Esophagus muscularis mucosa (tissue), 4 donors: ENCODE results near the gene HOMER2. TPM values are rescaled to one million over a fixed set of nuclear protein-coding genes. Genes with fewer than 3 reads are reported as not detected.
"Not testable (repeated sequence)": the region's sequence is repeated elsewhere in the genome, so short reads cannot be mapped to it uniquely, and the experiment has no call there.

Source experiments
- DNase-seq: peaks from one replicate; pipeline ENCODE4 v3.0.0-alpha.2; 2017; ENCODE audit errors: extremely low spot score
- H3K27ac ChIP-seq, 4 donors: fragments of 200-600 bp; sonication (generic); replicated peaks in 1 of 4; 1 replicate in 3 of 4; 2 replicates in 1 of 4; pipeline ENCODE4 v1.5.1; 2016 to 2019; ENCODE audit warnings: mild to moderate bottlenecking in 1 of 4
- H3K27me3 ChIP-seq, 4 donors: fragments of 200-600 bp; sonication (generic); one replicate each; pipeline versions ENCODE4 v1.5.1 to v1.6.0; 2016 to 2019
- H3K36me3 ChIP-seq, 4 donors: fragments of 200-600 bp; sonication (generic); one replicate each; pipeline ENCODE4 v1.5.1; 2016 to 2019
- H3K4me1 ChIP-seq, 4 donors: fragments of 200-600 bp; sonication (generic); one replicate each; pipeline ENCODE4 v1.5.1; 2016 to 2019
- H3K4me3 ChIP-seq, 4 donors: fragments of 200-600 bp; sonication (generic); 1 replicate in 2 of 4; 2 replicates in 2 of 4; pipeline ENCODE4 v1.5.1; 2016 to 2019; ENCODE audit warnings: mild to moderate bottlenecking in 4 of 4, moderate library complexity in 1 of 4
- H3K9me3 ChIP-seq, 4 donors: fragments of 200-600 bp; sonication (generic); 1 replicate in 3 of 4; 2 replicates in 1 of 4; pipeline ENCODE4 v1.5.1; 2016 to 2019
- EP300 ChIP-seq: sonication (generic); formaldehyde crosslinking; IDR thresholded peaks from one replicate; pipeline ENCODE4 v1.6.1; 2017; ENCODE audit warnings: antibody characterized with exemption
- POLR2A ChIP-seq: fragments of 450-650 bp; IDR thresholded peaks from one replicate; pipeline ENCODE4 v1.6.1; 2017; ENCODE audit warnings: antibody characterized with exemption, moderate library complexity, mild to moderate bottlenecking, low read depth
- POLR2AphosphoS5 ChIP-seq, 2 donors: sonication (generic); formaldehyde crosslinking; IDR thresholded peaks; one replicate each; pipeline ENCODE4 v1.6.1; 2017; ENCODE audit warnings: antibody characterized with exemption in 2 of 2
- WGBS: methylation state at CpG from one replicate; pipeline ENCODE4 v1.1.5; 2018; 5-methylcytosine and 5-hydroxymethylcytosine counted together
- intact Hi-C: fragments of 100-400 bp; cut with DNase I; formaldehyde crosslinking; loops from one replicate; pipeline ENCODE4 v1.15.1; 2023
- total RNA-seq, 4 donors: library from RNA; depleted of rRNA; stranded (reverse); fragments of >200 nt; gene quantifications; one replicate each; pipeline versions ENCODE4 v1.1.0 to v1.2.1, GENCODE V29; 2016
- TF ChIP-seq, protein P1 (sequence below), 3 experiments: fragments of 200-600 bp in 2 of 3; fragments of 450-650 bp in 1 of 3; sonication (generic) in 2 of 3; IDR thresholded peaks; one replicate each; pipeline ENCODE4 v1.5.1; 2017 to 2019; ENCODE audit warnings: antibody characterized with exemption in 3 of 3, mild to moderate bottlenecking in 2 of 3, moderate library complexity in 1 of 3

Gene HOMER2
- total RNA-seq, 4 donors from 2014 or later, result 13.3 to 54.8 (median 25.8) TPM

DNA sequence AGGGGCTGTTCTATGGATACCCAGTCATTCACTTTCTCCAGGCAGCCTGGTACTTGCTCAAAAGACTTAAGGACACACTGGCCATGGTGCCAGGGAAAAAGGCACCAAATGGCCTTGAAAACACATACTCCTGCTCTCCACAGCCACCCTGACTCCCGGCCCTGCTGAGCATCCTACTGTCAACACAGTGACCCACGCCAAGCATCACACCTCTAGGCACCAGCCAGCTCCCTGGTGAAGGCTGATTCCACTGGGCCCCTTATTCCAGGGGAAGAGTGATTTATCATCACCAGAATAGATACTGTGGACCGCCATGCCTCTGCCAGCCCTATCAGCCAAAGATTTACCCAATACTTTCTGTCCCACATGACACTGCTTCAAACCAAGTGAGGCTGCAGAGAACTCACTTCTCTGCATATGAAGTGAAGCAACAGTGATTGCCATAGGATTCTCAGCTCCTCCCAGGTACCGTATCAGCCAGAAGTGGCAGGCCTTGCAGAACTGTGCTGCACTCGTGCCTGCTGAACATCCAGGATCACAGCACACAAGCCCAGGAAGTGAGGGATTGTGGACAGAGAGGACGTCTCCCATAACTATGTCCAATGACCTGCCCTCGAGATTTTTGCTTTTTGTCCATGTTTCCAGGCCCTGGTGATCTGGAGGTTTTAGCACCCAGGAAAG, 79.4 kb downstream of the HOMER2 start:
- TF ChIP-seq POLR2AphosphoS5 (IDR thresholded peaks at IDR 0.05), result no peak
- TF ChIP-seq, protein P1, sequence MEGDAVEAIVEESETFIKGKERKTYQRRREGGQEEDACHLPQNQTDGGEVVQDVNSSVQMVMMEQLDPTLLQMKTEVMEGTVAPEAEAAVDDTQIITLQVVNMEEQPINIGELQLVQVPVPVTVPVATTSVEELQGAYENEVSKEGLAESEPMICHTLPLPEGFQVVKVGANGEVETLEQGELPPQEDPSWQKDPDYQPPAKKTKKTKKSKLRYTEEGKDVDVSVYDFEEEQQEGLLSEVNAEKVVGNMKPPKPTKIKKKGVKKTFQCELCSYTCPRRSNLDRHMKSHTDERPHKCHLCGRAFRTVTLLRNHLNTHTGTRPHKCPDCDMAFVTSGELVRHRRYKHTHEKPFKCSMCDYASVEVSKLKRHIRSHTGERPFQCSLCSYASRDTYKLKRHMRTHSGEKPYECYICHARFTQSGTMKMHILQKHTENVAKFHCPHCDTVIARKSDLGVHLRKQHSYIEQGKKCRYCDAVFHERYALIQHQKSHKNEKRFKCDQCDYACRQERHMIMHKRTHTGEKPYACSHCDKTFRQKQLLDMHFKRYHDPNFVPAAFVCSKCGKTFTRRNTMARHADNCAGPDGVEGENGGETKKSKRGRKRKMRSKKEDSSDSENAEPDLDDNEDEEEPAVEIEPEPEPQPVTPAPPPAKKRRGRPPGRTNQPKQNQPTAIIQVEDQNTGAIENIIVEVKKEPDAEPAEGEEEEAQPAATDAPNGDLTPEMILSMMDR (IDR thresholded peaks at IDR 0.05), result no peak
- no peak for TF ChIP-seq EP300
- TF ChIP-seq POLR2A, result no peak
- no peak for DNase-seq
- 80% methylated on average over 7 of the region's 7 CpGs for WGBS
- Histone ChIP-seq H3K27me3 (no peaks in the 10 kb centered on the region), H3K9me3 (no peaks in the 10 kb centered on the region), H3K4me3 (no peak overlapping the region), H3K27ac (no peak overlapping the region), H3K36me3 (peaks cover 0 to 30% (median 10%) of the 10 kb centered on the region in 4 donors), H3K4me1 (no peaks in the 10 kb centered on the region)
- intact Hi-C loops, result no loop called here

DNA sequence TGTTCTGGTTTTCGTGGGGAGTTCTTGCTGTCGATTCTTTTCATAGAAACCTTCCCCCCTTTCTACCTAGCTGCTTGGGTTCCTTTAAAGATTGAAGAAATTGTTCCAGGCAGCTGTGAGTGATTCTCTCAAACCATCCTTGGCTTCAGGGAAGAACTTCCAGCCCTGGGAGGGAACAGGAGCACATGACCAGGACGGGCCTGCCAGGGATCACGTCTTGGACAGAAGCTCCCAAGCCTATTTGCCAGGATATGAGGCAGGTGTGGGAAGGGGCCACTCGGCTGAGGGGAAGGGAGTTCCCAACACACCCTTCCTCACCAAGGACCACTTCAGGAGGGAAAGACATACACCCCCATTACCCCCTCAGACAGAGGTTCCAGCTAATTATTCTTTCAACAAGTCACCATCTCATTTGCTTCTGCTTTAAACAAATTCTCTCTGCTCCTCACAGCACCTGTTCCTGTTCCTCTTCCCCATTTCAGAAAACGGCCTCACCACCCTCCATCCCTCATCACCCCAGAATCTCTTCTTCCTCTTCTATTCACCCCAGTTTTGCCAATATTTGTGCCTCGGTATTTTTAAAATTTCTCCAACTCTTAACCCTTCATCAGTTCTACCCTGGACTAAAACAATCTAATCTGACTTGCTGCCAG, 80.6 kb downstream of the HOMER2 start:
- 75% methylated on average over 7 of the region's 7 CpGs for WGBS
- Histone ChIP-seq H3K27ac (no peak overlapping the region), H3K36me3 (peaks cover 0 to 30% (median 10%) of the 10 kb centered on the region in 4 donors), H3K4me1 (no peaks in the 10 kb centered on the region), H3K4me3 (no peak overlapping the region), H3K27me3 (no peaks in the 10 kb centered on the region), H3K9me3 (no peaks in the 10 kb centered on the region)
- no peak for DNase-seq
- TF ChIP-seq, protein P1 (IDR thresholded peaks at IDR 0.05), result no peak
- no peak for TF ChIP-seq POLR2AphosphoS5 (IDR thresholded peaks at IDR 0.05)
- TF ChIP-seq EP300, result no peak
- TF ChIP-seq POLR2A, result no peak
- intact Hi-C loops, result no loop called here

DNA sequence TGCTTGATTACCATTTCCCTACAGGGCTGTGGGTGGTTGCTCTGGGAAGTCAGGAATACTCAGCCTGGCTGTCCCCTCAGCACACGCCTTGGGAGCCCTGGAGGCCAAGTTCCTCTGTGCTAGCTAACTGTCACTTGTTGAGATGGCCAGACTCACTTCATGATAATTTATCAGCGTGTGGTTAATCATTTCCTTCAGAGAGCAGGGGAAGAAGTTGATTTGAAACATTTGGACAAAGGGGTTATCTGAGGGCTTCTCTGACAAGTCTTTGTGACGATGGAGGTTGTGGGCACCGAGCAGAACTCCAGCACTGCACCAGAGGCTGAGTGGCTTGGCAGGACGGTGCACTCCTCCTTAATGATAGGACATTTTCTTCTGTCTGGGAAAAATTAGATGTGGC, 81.2 kb downstream of the HOMER2 start:
- no peak for DNase-seq
- H3K4me1 ChIP-seq, result no peaks in the 10 kb centered on the region
- no peaks in the 10 kb centered on the region for H3K27me3 ChIP-seq
- no peak overlapping the region for H3K27ac ChIP-seq
- H3K36me3 ChIP-seq, result peaks cover 0 to 30% (median 10%) of the 10 kb centered on the region in 4 donors
- H3K4me3 ChIP-seq, result no peak overlapping the region
- TF ChIP-seq, protein P1 (IDR thresholded peaks at IDR 0.05), result no peak
- TF ChIP-seq POLR2A (no peak), EP300 (no peak), POLR2AphosphoS5 (IDR thresholded peaks at IDR 0.05) (no peak)
- 78% methylated on average over 5 of the region's 5 CpGs for WGBS
- intact Hi-C loops, result no loop called here
- H3K9me3 ChIP-seq, result no peaks in the 10 kb centered on the region

DNA sequence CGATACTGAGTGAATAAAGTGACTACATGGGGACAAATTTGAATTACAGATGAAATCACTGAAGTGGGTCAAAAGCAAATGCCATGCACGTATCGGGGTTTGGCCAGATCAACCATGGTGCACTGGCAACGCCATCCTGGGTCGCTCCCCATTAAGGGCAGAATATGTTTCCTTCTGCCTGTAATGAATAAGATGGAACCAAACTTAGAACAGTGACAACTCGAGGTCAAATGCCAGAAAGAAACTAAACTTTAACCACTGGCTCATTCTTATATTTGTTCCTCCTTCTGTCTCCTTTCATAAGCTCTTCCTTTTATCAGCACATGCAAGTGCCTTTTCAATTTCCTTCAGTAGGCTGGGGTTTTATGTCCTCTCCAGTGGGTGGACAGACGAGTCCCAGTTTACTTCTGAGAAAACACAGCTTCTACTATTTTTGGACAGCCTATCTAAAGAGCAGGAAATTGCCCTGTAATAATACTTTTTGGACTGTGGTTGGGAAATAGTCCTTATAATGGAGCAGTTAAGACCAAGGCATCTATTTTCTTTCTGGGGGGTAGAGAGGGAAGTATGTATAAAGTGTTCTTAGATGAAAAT, 81.7 kb downstream of the HOMER2 start:
- Histone ChIP-seq H3K4me3 (no peak overlapping the region), H3K9me3 (no peaks in the 10 kb centered on the region), H3K36me3 (peaks cover 0 to 30% (median 10%) of the 10 kb centered on the region in 4 donors), H3K27me3 (no peaks in the 10 kb centered on the region), H3K4me1 (no peaks in the 10 kb centered on the region), H3K27ac (no peak overlapping the region)
- intact Hi-C loops, result no loop called here
- WGBS, result 67% methylated on average over 7 of the region's 7 CpGs
- no peak for TF ChIP-seq EP300
- no peak for TF ChIP-seq POLR2AphosphoS5 (IDR thresholded peaks at IDR 0.05)
- TF ChIP-seq POLR2A, result no peak
- DNase-seq, result no peak

DNA sequence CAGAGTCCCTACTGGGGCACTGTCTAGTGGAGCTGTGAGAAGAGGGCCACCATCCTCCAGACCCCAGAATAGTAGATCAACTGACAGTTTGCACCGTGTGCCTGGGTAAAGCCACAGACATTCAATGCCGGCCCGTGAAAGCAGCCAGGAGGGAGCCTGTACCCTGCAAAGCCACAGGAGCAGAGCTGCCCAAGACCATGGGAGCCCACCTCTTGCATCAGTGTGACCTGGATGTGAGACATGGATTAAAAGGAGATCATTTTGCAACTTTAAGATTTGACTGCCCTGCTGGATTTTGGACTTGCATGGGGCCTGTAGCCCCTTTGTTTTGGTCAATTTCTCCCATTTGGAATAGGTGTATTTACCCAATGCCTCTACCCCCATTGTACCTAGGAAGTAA, 86.5 kb downstream of the HOMER2 start:
- H3K36me3 ChIP-seq, DNase-seq, H3K9me3 ChIP-seq, H3K4me1 ChIP-seq, H3K27me3 ChIP-seq, H3K4me3 ChIP-seq, H3K27ac ChIP-seq, intact Hi-C loops: not testable (repeated sequence)
- WGBS, result 92% methylated on average over 3 of the region's 3 CpGs

DNA sequence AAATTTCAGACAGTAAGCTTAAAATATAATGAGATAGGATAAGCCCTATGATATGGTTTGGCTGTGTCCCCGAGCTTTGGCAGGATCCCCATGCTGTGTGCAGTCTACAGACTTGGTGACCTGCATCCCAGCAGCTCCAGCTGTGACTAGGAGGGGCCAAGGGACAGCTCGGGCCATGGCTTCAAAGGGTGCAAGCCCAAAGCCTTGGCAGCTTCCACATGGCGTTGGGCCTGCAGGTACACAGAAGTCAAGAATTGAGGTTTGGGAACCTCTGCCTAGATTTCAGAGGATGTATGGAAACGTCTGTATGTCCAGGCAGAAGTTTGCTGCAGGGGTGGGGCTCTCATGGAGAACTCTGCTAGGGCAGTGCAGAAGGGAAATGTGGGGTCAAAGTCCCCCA, 86.9 kb downstream of the HOMER2 start:
- DNase-seq, H3K4me1 ChIP-seq, intact Hi-C loops, H3K27ac ChIP-seq, H3K4me3 ChIP-seq, H3K9me3 ChIP-seq, H3K36me3 ChIP-seq, H3K27me3 ChIP-seq: not testable (repeated sequence)
- 87% methylated on average over 2 of the region's 4 CpGs for WGBS
